GM06990 (cell line): ENCODE measurements around the gene BAD.

Source experiments
- DNase-seq: peaks from one replicate; pipeline ENCODE4 v3.0.0-alpha.2; 2011; ENCODE audit not compliant: insufficient read length; ENCODE audit errors: extremely low read depth
- H3K27me3 ChIP-seq: replicated peaks from 2 replicates; pipeline ENCODE4 v1.6.0; 2011; ENCODE audit warnings: low read length; ENCODE audit not compliant: control insufficient read depth, insufficient read depth
- H3K36me3 ChIP-seq: 2 replicates; pipeline ENCODE4 v1.5.1; 2011; ENCODE audit warnings: low read length; ENCODE audit not compliant: control insufficient read depth, insufficient read depth
- H3K4me3 ChIP-seq: replicated peaks from 2 replicates; pipeline ENCODE4 v1.5.1; 2011; ENCODE audit warnings: low read depth, mild to moderate bottlenecking, control low read depth, low read length
- CTCF ChIP-seq: IDR thresholded peaks from 2 replicates; pipeline ENCODE4 v1.5.1; 2011; ENCODE audit warnings: low read length, control low read depth, mild to moderate bottlenecking, inconsistent platforms; ENCODE audit not compliant: insufficient read depth, poor library complexity, severe bottlenecking

The BAD gene

GRCh38 chr11:64284048-64284961 lies at the start of gene BAD:
BAD (minus strand) TSS chr11:64284665; CDS start chr11:64284368, 297 bp downstream.
- Histone ChIP-seq H3K36me3 (peaks cover 2% of the 10 kb centered on the region; the same call in 1 of the 2 replicates), H3K27me3 (no peaks in the 10 kb centered on the region), H3K4me3 (peak within 1 kb of the TSS; percentile 64)
- DNase-seq: peak; percentile 91
- TF ChIP-seq CTCF: no peak

- no peak for DNase-seq
- TF ChIP-seq CTCF: no peak
- Histone ChIP-seq H3K27me3 (no peaks in the 10 kb centered on the region), H3K36me3 (peaks cover 3% of the 10 kb centered on the region), H3K4me3 (no peak overlapping the region)
These were observed 49.1 kb upstream of the BAD start for GRCh38 chr11:64333556-64333955.

- H3K4me3 ChIP-seq: no peak overlapping the region
- peak; percentile 83 for DNase-seq
- TF ChIP-seq CTCF: peak; percentile 79
- H3K27me3 ChIP-seq: no peaks in the 10 kb centered on the region
- no peaks in the 10 kb centered on the region; the same call in 1 of the 2 replicates for H3K36me3 ChIP-seq
These were observed 47.3 kb upstream of the BAD start for GRCh38 chr11:64331569-64332371.

GRCh38 chr11:64330888-64331287 lies 46.4 kb upstream of the BAD start:
- Histone ChIP-seq H3K4me3 (no peak overlapping the region), H3K27me3 (no peaks in the 10 kb centered on the region), H3K36me3 (no peaks in the 10 kb centered on the region; the same call in 1 of the 2 replicates)
- no peak for TF ChIP-seq CTCF
- DNase-seq: no peak

GRCh38 chr11:64327993-64328392 lies 43.5 kb upstream of the BAD start:
- DNase-seq: no peak
- TF ChIP-seq CTCF: no peak
- H3K27me3 ChIP-seq: no peaks in the 10 kb centered on the region
- no peak overlapping the region for H3K4me3 ChIP-seq
- peaks cover 3% of the 10 kb centered on the region for H3K36me3 ChIP-seq
